Transverse colon (tissue), 4 donors: ENCODE results near the gene UNC5C. TPM values are rescaled to one million over a fixed set of nuclear protein-coding genes. Genes with fewer than 3 reads are reported as not detected.

Source experiments
- DNase-seq: peaks from one replicate; pipeline ENCODE4 v3.0.0-alpha.2; 2019
- H3K27ac ChIP-seq, 4 donors: fragments of 200-600 bp; sonication (generic); 2 replicates each; pipeline ENCODE4 v1.5.1; 2016 to 2018; ENCODE audit warnings: inconsistent platforms in 4 of 4
- H3K27me3 ChIP-seq: fragments of 200-600 bp; sonication (generic); 2 replicates; pipeline ENCODE4 v1.5.1; 2017; ENCODE audit warnings: inconsistent platforms
- H3K36me3 ChIP-seq, 4 donors: fragments of 200-600 bp; sonication (generic); 2 replicates each; pipeline ENCODE4 v1.5.1; 2017 to 2019; ENCODE audit warnings: inconsistent platforms in 4 of 4
- H3K4me1 ChIP-seq, 4 donors: fragments of 200-600 bp; sonication (generic); 2 replicates each; pipeline ENCODE4 v1.5.1; 2017 to 2020; ENCODE audit warnings: inconsistent platforms in 4 of 4
- H3K4me3 ChIP-seq, 4 donors: fragments of 200-600 bp; sonication (generic); 1 replicate in 1 of 4; 2 replicates in 3 of 4; pipeline versions ENCODE4 v1.5.1 to v1.6.1; 2017 to 2019; ENCODE audit warnings: inconsistent platforms in 4 of 4
- H3K9me3 ChIP-seq, 2 donors: fragments of 200-600 bp; sonication (generic); 2 replicates each; pipeline ENCODE4 v1.5.1; 2017 to 2019; ENCODE audit warnings: inconsistent platforms in 2 of 2
- EP300 ChIP-seq: sonication (generic); formaldehyde crosslinking; IDR thresholded peaks from one replicate; pipeline ENCODE4 v1.6.1; 2017; ENCODE audit warnings: antibody characterized with exemption, low read depth
- POLR2A ChIP-seq: fragments of 450-650 bp; IDR thresholded peaks from one replicate; pipeline ENCODE4 v1.6.1; 2016; ENCODE audit warnings: antibody characterized with exemption, mild to moderate bottlenecking, moderate library complexity
- POLR2AphosphoS5 ChIP-seq, 3 donors: sonication (generic); formaldehyde crosslinking; IDR thresholded peaks; one replicate each; pipeline ENCODE4 v1.6.1; 2016; ENCODE audit warnings: antibody characterized with exemption in 3 of 3
- WGBS, 2 donors: methylation state at CpG; one replicate each; pipeline ENCODE4 v1.1.5; 2018; ENCODE audit warnings: low coverage in 1 of 2; 5-methylcytosine and 5-hydroxymethylcytosine counted together
- in situ Hi-C, 4 donors: fragments of 200-750 bp; cut with MboI; loops; one replicate each; pipeline versions ENCODE4 v1.15.0 to v1.15.1; 2017; ENCODE audit warnings: low sequenced_read_pairs in 3 of 4, low pct_ligation_motif_present in 1 of 4, low pct_unique_long_range_greater_than_20kb in 1 of 4
- intact Hi-C: fragments of 100-400 bp; cut with DNase I; formaldehyde crosslinking; loops from one replicate; pipeline ENCODE4 v1.15.1; 2023; ENCODE audit warnings: low total_unique reads
- total RNA-seq, 4 donors: library from RNA; depleted of rRNA; stranded (reverse); fragments of >200 nt; gene quantifications; one replicate each; pipeline ENCODE4 v1.1.0, GENCODE V29; 2016
- TF ChIP-seq, protein P1 (sequence below), 5 experiments: fragments of 200-600 bp in 3 of 5; fragments of 450-650 bp in 2 of 5; sonication (generic) in 3 of 5; IDR thresholded peaks; 1 replicate in 2 of 5; 2 replicates in 3 of 5; pipeline ENCODE4 v1.5.1; 2016 to 2017; ENCODE audit warnings: antibody characterized with exemption in 5 of 5, inconsistent platforms in 3 of 5, mild to moderate bottlenecking in 2 of 5, moderate library complexity in 1 of 5

UNC5C gene
- total RNA-seq, 4 donors from 2014 or later = 4.5 to 6.8 (median 4.8) TPM

DNA sequence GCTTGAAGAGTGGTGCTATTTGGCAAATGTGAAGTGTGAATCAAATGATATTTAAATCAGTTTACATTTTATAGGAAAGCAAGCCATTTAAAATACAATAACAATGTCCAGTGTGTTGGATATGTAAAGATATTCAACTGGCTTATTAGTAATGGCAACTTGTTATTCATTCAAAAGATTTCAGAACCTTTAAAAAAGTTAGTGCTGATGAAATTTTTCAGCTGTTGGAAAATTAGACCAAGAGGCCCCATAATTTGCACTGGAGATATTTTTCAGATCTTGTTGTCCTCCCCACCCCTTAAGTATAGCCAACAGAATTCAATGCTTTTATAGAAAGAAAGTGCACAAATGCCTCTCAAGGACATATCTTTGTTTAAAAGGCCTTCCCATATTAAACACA, 54.6 kb downstream of the UNC5C start:
- in situ Hi-C loops = no loop called here

DNA sequence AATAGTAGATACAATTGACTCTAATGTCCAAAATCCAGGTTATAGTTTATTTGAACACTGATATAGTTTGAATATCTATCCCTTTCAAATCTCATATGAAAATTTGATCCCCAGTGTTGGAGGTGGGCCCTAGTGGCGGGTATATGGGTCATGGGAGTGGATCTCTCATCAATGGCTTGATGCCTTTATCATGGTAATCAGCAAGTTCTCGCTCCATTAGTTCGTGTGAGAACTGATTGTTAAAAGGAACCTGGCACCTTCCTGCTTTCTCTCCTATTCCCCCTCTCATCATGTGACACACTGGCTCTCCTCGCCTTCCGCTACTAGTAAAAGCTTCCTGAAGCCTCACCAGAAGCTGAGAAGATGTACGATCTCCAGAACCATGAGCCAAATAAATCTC, 70.1 kb downstream of the UNC5C start:
- TF ChIP-seq EP300 (no peak), POLR2A (no peak), POLR2AphosphoS5 (IDR thresholded peaks at IDR 0.05) (no peak)
- TF ChIP-seq, protein P1, sequence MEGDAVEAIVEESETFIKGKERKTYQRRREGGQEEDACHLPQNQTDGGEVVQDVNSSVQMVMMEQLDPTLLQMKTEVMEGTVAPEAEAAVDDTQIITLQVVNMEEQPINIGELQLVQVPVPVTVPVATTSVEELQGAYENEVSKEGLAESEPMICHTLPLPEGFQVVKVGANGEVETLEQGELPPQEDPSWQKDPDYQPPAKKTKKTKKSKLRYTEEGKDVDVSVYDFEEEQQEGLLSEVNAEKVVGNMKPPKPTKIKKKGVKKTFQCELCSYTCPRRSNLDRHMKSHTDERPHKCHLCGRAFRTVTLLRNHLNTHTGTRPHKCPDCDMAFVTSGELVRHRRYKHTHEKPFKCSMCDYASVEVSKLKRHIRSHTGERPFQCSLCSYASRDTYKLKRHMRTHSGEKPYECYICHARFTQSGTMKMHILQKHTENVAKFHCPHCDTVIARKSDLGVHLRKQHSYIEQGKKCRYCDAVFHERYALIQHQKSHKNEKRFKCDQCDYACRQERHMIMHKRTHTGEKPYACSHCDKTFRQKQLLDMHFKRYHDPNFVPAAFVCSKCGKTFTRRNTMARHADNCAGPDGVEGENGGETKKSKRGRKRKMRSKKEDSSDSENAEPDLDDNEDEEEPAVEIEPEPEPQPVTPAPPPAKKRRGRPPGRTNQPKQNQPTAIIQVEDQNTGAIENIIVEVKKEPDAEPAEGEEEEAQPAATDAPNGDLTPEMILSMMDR (IDR thresholded peaks at IDR 0.05) = no peak
- DNase-seq = no peak
- Histone ChIP-seq H3K4me3 (no peak overlapping the region), H3K9me3 (no peaks in the 10 kb centered on the region), H3K4me1 (no peaks in the 10 kb centered on the region), H3K27me3 (no peaks in the 10 kb centered on the region), H3K36me3 (no peaks in the 10 kb centered on the region), H3K27ac (no peak overlapping the region)
- in situ Hi-C loops (no loop called here), intact Hi-C loops (no loop called here)
- WGBS, 2 donors = 90% methylated on average over 6 of the region's 6 CpGs

More for the DNA sequence above, 54.6 kb downstream of the UNC5C start:
- no peak for DNase-seq
- Histone ChIP-seq H3K9me3 (no peaks in the 10 kb centered on the region), H3K27ac (no peak overlapping the region), H3K36me3 (no peaks in the 10 kb centered on the region), H3K4me3 (no peak overlapping the region), H3K27me3 (no peaks in the 10 kb centered on the region), H3K4me1 (no peaks in the 10 kb centered on the region)
- intact Hi-C loops = no loop called here
- TF ChIP-seq EP300 (no peak), POLR2A (no peak), POLR2AphosphoS5 (IDR thresholded peaks at IDR 0.05) (no peak)
- TF ChIP-seq, protein P1 (IDR thresholded peaks at IDR 0.05) = no peak

DNA sequence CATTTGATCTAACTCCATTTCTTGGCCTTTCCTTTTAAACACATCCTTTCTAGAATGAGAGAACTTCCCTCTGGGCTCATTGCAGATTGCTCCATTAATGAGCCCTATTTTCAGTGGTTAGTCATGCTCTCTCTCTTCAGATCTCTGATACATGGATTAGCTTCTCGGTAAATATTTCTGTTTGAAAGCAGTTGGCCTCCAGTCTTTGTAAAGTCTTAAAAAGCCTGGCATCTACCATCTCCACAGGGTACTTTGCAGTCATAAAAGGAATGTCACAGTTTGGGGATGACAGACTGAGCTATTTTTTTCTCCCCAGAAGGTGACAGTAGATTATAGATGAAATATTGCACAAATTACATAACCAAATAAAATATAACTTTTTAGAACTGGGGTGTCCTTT, 72.7 kb downstream of the UNC5C start:
- DNase-seq = no peak
- 60 to 69% methylated on average over 1 of the region's 1 CpG for whole genome bisulfite sequencing, 2 donors
- no peaks in the 10 kb centered on the region for H3K27me3 ChIP-seq
- H3K4me3 ChIP-seq = no peak overlapping the region
- H3K4me1 ChIP-seq = no peaks in the 10 kb centered on the region
- TF ChIP-seq POLR2AphosphoS5 (IDR thresholded peaks at IDR 0.05) (no peak), EP300 (no peak), POLR2A (no peak)
- TF ChIP-seq, protein P1 (IDR thresholded peaks at IDR 0.05) = no peak
- H3K9me3 ChIP-seq = no peaks in the 10 kb centered on the region
- no peaks in the 10 kb centered on the region for H3K36me3 ChIP-seq
- intact Hi-C loops = no loop called here
- no peak overlapping the region for H3K27ac ChIP-seq
- in situ Hi-C loops = no loop called here

- H3K27me3 ChIP-seq = no peaks in the 10 kb centered on the region
- in situ Hi-C loops = no loop called here
- H3K27ac ChIP-seq = no peak overlapping the region
- intact Hi-C loops = no loop called here
- DNase-seq = no peak
- TF ChIP-seq EP300 (no peak), POLR2A (no peak), POLR2AphosphoS5 (IDR thresholded peaks at IDR 0.05) (no peak)
- TF ChIP-seq, protein P1 (IDR thresholded peaks at IDR 0.05) = no peak
- 50 to 51% methylated on average over 3 of the region's 3 CpGs for WGBS, 2 donors
- no peak overlapping the region for H3K4me3 ChIP-seq
- H3K9me3 ChIP-seq = no peaks in the 10 kb centered on the region
- H3K36me3 ChIP-seq = no peaks in the 10 kb centered on the region
- no peaks in the 10 kb centered on the region for H3K4me1 ChIP-seq
Measured at GRCh38 chr4:95472534-95472933, 76.2 kb downstream of the UNC5C start.
